Astrocyte (in vitro differentiated cells and primary cell): ENCODE measurements around the gene ATXN1. TPM values are rescaled to one million over a fixed set of nuclear protein-coding genes. Genes with fewer than 3 reads are reported as not detected.

Source experiments
- DNase-seq: peaks from one replicate; pipeline ENCODE4 v3.0.0-alpha.2; 2010; ENCODE audit warnings: low read depth
- FAIRE-seq: peaks from 2 replicates; lab custom pipeline; 2011; peaks lifted over from hg19 to GRCh38; lab: Jason Lieb, UNC
- H2AFZ ChIP-seq: 2 replicates; pipeline ENCODE4 v1.6.0; 2012; ENCODE audit warnings: low read depth, low read length, inconsistent platforms
- H3K27ac ChIP-seq: 2 replicates; pipeline ENCODE4 v1.5.1; 2011; ENCODE audit warnings: low read depth, low read length, inconsistent platforms
- H3K27me3 ChIP-seq: 2 replicates; pipeline ENCODE4 v1.6.0; 2011; ENCODE audit warnings: low read length, inconsistent platforms; ENCODE audit not compliant: insufficient read depth
- H3K36me3 ChIP-seq: 2 replicates; pipeline ENCODE4 v1.5.1; 2011; ENCODE audit warnings: low read length, inconsistent platforms; ENCODE audit not compliant: insufficient read depth
- H3K4me1 ChIP-seq: 2 replicates; pipeline ENCODE4 v1.5.1; 2011; ENCODE audit warnings: low read length, inconsistent platforms; ENCODE audit not compliant: insufficient read depth
- H3K4me2 ChIP-seq: 2 replicates; pipeline ENCODE4 v1.6.0; 2012; ENCODE audit warnings: low read length, inconsistent platforms
- H3K4me3 ChIP-seq: 2 replicates; pipeline ENCODE4 v1.5.1; 2011; ENCODE audit warnings: low read depth, mild to moderate bottlenecking, low read length, inconsistent platforms; ENCODE audit not compliant: insufficient read depth
- H3K79me2 ChIP-seq: 2 replicates; pipeline ENCODE4 v1.6.0; 2012; ENCODE audit warnings: mild to moderate bottlenecking, low read length, inconsistent platforms; ENCODE audit not compliant: insufficient read depth
- H3K9ac ChIP-seq: 2 replicates; pipeline ENCODE4 v1.6.0; 2012; ENCODE audit warnings: mild to moderate bottlenecking, low read length, inconsistent platforms
- H3K9me3 ChIP-seq: 2 replicates; pipeline ENCODE4 v1.5.1; 2012; ENCODE audit warnings: low read depth, mild to moderate bottlenecking, low read length, inconsistent platforms; ENCODE audit not compliant: insufficient read depth
- H4K20me1 ChIP-seq: 2 replicates; pipeline ENCODE4 v1.6.0; 2012; ENCODE audit warnings: low read length, inconsistent platforms; ENCODE audit not compliant: insufficient read depth
- H3K27ac Mint-ChIP-seq: one replicate; pipeline ENCODE4 v1.8.0; 2021; ENCODE audit warnings: mild to moderate bottlenecking, mixed read lengths; ENCODE audit not compliant: unreplicated experiment
- H3K27me3 Mint-ChIP-seq: one replicate; pipeline ENCODE4 v1.8.0; 2021; ENCODE audit warnings: low read depth, mixed read lengths; ENCODE audit not compliant: unreplicated experiment
- H3K36me3 Mint-ChIP-seq: one replicate; pipeline ENCODE4 v1.8.0; 2021; ENCODE audit warnings: low read depth, mixed read lengths; ENCODE audit not compliant: unreplicated experiment
- H3K4me1 Mint-ChIP-seq: one replicate; pipeline ENCODE4 v1.8.0; 2021; ENCODE audit warnings: low read depth, mixed read lengths; ENCODE audit not compliant: unreplicated experiment
- H3K4me3 Mint-ChIP-seq: one replicate; pipeline ENCODE4 v1.8.0; 2021; ENCODE audit warnings: mild to moderate bottlenecking, moderate library complexity, mixed read lengths; ENCODE audit not compliant: unreplicated experiment
- H3K9me3 Mint-ChIP-seq: one replicate; pipeline ENCODE4 v1.8.0; 2021; ENCODE audit warnings: mild to moderate bottlenecking, mixed read lengths; ENCODE audit not compliant: unreplicated experiment
- EZH2 ChIP-seq: IDR thresholded peaks from 2 replicates; pipeline ENCODE4 v1.6.1; 2012; ENCODE audit warnings: mild to moderate bottlenecking, low read length, inconsistent platforms; ENCODE audit not compliant: insufficient read depth
- total RNA-seq: library from RNA; stranded (reverse); gene quantifications from 2 replicates; pipeline ENCODE4 v1.2.1, GENCODE V29; 2021
- TF ChIP-seq, protein P1 (sequence below): IDR thresholded peaks from 2 replicates; pipeline ENCODE4 v1.5.1; 2011; ENCODE audit warnings: low read depth, mild to moderate bottlenecking, inconsistent platforms, low read length, moderate library complexity; ENCODE audit not compliant: insufficient read depth

Gene ATXN1
- total RNA-seq, 1 donor from 2014 or later = 70.9 TPM

DNA sequence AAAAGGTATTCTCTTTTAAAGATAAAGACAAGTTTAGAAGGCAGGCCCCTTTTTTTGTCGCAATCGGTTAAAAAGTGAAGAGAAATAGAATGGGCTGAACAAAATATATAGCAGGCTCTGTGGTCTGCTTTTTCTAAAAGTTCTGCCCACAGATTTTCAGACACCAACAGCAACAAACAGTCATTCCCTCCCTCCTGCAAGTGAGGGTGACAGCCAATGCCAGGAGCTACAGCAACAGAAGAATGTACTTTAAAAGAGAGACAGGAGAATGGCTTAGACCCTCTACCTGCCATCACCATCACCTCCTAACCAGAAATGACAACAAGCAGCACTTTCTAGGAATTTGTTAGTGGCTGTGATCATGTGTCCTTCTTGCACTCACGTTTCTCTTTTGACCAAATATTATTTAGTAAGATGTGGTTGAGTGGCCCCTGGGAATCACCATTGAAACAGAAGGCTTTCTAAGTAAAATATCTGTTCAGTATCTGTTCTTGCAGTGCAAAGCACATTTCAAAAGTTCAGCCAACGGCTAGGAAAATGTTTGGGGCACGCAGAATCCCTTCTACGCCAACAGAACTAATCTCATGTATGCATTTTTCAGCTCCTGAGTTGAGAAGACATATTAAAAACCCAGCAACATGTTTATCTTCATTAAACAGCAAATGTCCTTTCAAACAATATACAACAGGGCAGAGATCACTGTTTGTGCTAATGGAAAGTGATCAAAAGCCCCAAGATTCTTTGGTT is 248.5 kb downstream of the ATXN1 start:
- H3K4me1 Mint-ChIP-seq = peaks cover 44% of the 10 kb centered on the region
- FAIRE-seq (no peak), DNase-seq (no peak)
- peaks cover 6% of the 10 kb centered on the region for H4K20me1 ChIP-seq
- peaks cover 6% of the 10 kb centered on the region for H3K79me2 ChIP-seq
- no peaks in the 10 kb centered on the region for H3K27me3 ChIP-seq
- peaks cover 13% of the 10 kb centered on the region for H3K36me3 Mint-ChIP-seq
- H3K27me3 Mint-ChIP-seq = no peaks in the 10 kb centered on the region
- no peak overlapping the region for H3K4me2 ChIP-seq
- H3K27ac ChIP-seq = no peak overlapping the region
- H3K4me1 ChIP-seq = peaks cover 10% of the 10 kb centered on the region
- H3K4me3 ChIP-seq = no peak overlapping the region
- no peak overlapping the region for H2AFZ ChIP-seq
- no peaks in the 10 kb centered on the region for H3K9me3 Mint-ChIP-seq
- H3K4me3 Mint-ChIP-seq = no peak overlapping the region
- no peak overlapping the region for H3K27ac Mint-ChIP-seq
- TF ChIP-seq, protein P1, sequence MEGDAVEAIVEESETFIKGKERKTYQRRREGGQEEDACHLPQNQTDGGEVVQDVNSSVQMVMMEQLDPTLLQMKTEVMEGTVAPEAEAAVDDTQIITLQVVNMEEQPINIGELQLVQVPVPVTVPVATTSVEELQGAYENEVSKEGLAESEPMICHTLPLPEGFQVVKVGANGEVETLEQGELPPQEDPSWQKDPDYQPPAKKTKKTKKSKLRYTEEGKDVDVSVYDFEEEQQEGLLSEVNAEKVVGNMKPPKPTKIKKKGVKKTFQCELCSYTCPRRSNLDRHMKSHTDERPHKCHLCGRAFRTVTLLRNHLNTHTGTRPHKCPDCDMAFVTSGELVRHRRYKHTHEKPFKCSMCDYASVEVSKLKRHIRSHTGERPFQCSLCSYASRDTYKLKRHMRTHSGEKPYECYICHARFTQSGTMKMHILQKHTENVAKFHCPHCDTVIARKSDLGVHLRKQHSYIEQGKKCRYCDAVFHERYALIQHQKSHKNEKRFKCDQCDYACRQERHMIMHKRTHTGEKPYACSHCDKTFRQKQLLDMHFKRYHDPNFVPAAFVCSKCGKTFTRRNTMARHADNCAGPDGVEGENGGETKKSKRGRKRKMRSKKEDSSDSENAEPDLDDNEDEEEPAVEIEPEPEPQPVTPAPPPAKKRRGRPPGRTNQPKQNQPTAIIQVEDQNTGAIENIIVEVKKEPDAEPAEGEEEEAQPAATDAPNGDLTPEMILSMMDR = no peak
- no peak for TF ChIP-seq EZH2
- no peaks in the 10 kb centered on the region for H3K36me3 ChIP-seq
- H3K9ac ChIP-seq = no peak overlapping the region
- no peaks in the 10 kb centered on the region for H3K9me3 ChIP-seq

DNA sequence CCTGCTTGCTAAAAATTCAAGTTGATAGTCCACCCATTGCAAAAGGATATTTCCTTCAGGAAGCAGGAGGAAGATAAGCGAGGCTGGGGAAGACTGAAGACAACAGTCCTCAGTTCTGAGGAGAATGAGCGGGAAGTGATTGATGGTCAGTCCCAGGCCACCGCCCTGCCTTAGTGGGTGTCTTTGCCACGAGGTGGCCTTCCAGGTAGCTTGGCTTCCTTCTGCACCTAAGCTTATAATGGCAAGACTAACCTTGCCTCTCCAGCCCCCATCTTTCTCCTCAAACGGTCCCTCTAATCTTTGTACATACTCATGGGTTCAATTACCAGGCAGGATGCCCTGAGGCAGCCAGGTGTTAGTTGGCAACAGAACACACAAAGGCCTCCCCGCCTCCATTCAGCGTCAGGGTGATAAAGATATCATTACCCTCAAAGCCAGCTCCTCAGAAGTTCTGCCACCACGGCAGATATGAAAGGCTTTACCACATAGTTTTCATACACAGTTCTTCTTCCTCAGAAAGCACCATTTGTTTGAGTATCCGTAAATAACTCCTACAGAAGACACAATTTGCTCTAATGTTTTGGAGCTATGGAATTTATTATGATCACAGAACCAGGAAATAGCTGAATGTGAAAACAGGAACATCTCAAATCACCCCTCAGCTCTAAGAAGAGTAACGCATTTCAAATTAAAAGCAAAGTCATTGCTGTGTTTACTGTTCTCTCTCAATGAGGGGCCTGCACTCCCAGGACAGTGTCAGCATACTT is 249.4 kb downstream of the ATXN1 start:
- Histone ChIP-seq H3K27me3 (no peaks in the 10 kb centered on the region), H3K27ac (no peak overlapping the region), H3K36me3 (no peaks in the 10 kb centered on the region), H3K9me3 (no peaks in the 10 kb centered on the region), H2AFZ (no peak overlapping the region), H3K4me2 (no peak overlapping the region), H3K4me1 (peaks cover 10% of the 10 kb centered on the region), H3K9ac (no peak overlapping the region), H3K4me3 (no peak overlapping the region), H3K79me2 (peaks cover 2% of the 10 kb centered on the region), H4K20me1 (peaks cover 3% of the 10 kb centered on the region)
- Mint-ChIP-seq H3K4me3 (no peak overlapping the region), H3K27ac (no peak overlapping the region), H3K4me1 (peaks cover 42% of the 10 kb centered on the region), H3K27me3 (no peaks in the 10 kb centered on the region), H3K36me3 (peaks cover 13% of the 10 kb centered on the region), H3K9me3 (no peaks in the 10 kb centered on the region)
- no peak for FAIRE-seq
- DNase-seq = no peak
- TF ChIP-seq, protein P1 = no peak
- TF ChIP-seq EZH2 = no peak
